Lower lobe of right lung (tissue), 2 donors: ENCODE data around the gene ISCU. TPM values are rescaled to one million over a fixed set of nuclear protein-coding genes. Genes with fewer than 3 reads are reported as not detected.
"Not testable (repeated sequence)": the region's sequence is repeated elsewhere in the genome, so short reads cannot be mapped to it uniquely, and the experiment has no call there.

ENCODE experiments used
- ATAC-seq, 2 donors: fragments of 200-7000 bp; cut with Tn5 transposase; one replicate each; pipeline ENCODE4 v1.9.1; 2020 to 2022; ENCODE audit warnings: mild to moderate bottlenecking in 2 of 2, moderate library complexity in 2 of 2
- DNase-seq: peaks from one replicate; pipeline ENCODE4 v3.0.0-alpha.2; 2020
- H3K27ac ChIP-seq: fragments of 200-600 bp; one replicate; pipeline ENCODE4 v1.8.0; 2022
- H3K27me3 ChIP-seq: fragments of 200-600 bp; one replicate; pipeline ENCODE4 v1.8.0; 2022; ENCODE audit warnings: low read depth
- H3K36me3 ChIP-seq: fragments of 200-600 bp; one replicate; pipeline ENCODE4 v1.8.0; 2022; ENCODE audit warnings: mild to moderate bottlenecking
- H3K4me1 ChIP-seq: fragments of 200-600 bp; one replicate; pipeline ENCODE4 v1.8.0; 2022
- H3K4me3 ChIP-seq: fragments of 200-600 bp; one replicate; pipeline ENCODE4 v1.8.0; 2022; ENCODE audit warnings: mild to moderate bottlenecking
- H3K9me3 ChIP-seq: fragments of 200-600 bp; one replicate; pipeline ENCODE4 v1.8.0; 2022
- intact Hi-C: fragments of 100-400 bp; cut with DNase I; formaldehyde crosslinking; loops from one replicate; pipeline ENCODE4 v1.11.0; 2022
- total RNA-seq: library from RNA; stranded (reverse); fragmentation: NEBNext Ultra II Directional; extraction: Animal tissue kit (Norgen Biotek cat#: 25700); gene quantifications from one replicate; pipeline ENCODE4 v1.2.1, GENCODE V29; 2021
- TF ChIP-seq, protein P1 (sequence below): fragments of 200-600 bp; IDR thresholded peaks from one replicate; pipeline ENCODE4 v1.8.0; 2022; ENCODE audit warnings: antibody characterized with exemption, mild to moderate bottlenecking
- donor health status: DM: no; HTN: yes; CAD: no; lungs with severe emphysema.

The ISCU gene
- total RNA-seq, 1 donor from 2014 or later = 133 TPM

DNA sequence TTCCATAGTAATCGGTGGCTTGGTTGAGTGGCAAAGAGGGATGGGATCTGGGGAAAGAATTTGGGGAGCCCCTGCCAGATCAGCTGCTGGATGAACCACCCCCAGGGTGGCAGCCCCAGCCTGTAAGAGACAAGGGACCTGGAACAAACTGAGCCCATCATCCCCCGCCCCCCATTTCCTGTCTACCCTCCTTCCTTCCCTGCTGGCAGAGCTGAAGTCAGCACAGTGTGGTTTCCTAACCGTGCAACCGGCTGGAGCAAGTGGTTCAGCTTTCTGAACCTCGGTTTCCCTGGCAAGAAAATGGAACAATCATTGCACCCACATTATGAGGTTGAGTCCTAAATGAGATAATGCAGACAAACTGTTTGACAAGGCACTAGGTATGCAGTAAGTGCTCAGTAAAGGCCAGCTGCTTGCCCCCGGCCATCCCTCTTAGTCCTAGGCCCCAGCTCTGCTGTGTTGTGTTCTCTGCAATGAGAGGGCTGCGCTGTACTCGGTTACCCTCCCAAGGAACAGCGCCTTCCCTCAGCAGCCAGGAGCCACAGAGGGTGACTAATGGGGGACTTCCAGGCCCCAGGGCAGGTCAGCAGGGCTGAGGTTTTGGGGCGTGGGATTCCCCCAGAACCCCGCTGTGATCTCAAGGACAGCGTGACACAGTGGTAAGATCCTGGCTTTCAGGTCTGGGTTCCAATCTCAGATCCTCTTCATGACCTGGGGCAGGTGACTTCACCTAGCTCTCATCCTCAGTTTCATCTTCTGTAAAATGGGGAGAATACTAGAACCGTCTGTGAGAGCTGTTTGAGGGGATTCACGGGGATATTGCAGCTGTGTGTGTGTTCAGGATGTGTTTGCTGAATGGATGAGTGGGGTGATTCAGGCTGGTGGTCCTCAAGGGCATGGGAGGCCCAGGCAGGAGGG, 54.8 kb downstream of the ISCU start:
- peaks cover 68% of the 10 kb centered on the region for H3K4me1 ChIP-seq
- intact Hi-C loops = no loop called here

GRCh38 chr12:108618079-108618952, 55.9 kb downstream of the ISCU start:
- H3K4me1 ChIP-seq = peaks cover 68% of the 10 kb centered on the region

More for the DNA sequence above, 54.8 kb downstream of the ISCU start:
- Histone ChIP-seq H3K4me3 (no peak overlapping the region), H3K9me3 (no peaks in the 10 kb centered on the region), H3K27me3 (no peaks in the 10 kb centered on the region), H3K27ac (peak overlapping the region; percentile 42), H3K36me3 (peaks cover 3% of the 10 kb centered on the region)
- ATAC-seq = peak; percentile 14 to 32
- TF ChIP-seq, protein P1, sequence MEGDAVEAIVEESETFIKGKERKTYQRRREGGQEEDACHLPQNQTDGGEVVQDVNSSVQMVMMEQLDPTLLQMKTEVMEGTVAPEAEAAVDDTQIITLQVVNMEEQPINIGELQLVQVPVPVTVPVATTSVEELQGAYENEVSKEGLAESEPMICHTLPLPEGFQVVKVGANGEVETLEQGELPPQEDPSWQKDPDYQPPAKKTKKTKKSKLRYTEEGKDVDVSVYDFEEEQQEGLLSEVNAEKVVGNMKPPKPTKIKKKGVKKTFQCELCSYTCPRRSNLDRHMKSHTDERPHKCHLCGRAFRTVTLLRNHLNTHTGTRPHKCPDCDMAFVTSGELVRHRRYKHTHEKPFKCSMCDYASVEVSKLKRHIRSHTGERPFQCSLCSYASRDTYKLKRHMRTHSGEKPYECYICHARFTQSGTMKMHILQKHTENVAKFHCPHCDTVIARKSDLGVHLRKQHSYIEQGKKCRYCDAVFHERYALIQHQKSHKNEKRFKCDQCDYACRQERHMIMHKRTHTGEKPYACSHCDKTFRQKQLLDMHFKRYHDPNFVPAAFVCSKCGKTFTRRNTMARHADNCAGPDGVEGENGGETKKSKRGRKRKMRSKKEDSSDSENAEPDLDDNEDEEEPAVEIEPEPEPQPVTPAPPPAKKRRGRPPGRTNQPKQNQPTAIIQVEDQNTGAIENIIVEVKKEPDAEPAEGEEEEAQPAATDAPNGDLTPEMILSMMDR = no peak
- DNase-seq = peak; percentile 64

GRCh38 chr12:108618953-108619274, 56.5 kb downstream of the ISCU start:
- H3K9me3 ChIP-seq, H3K27ac ChIP-seq, H3K4me3 ChIP-seq, DNase-seq, H3K27me3 ChIP-seq, intact Hi-C loops: not testable (repeated sequence)
- Histone ChIP-seq H3K4me1 (peaks cover 62% of the 10 kb centered on the region), H3K36me3 (peaks cover 14% of the 10 kb centered on the region)
- peak in 1 of 2 donors; percentile 49 for ATAC-seq

More at GRCh38 chr12:108618079-108618952, 55.9 kb downstream of the ISCU start:
- intact Hi-C loops = no loop called here
- DNase-seq (peak; percentile 88), ATAC-seq (peak; percentile 86 to 89)
- no peaks in the 10 kb centered on the region for H3K27me3 ChIP-seq
- H3K4me3 ChIP-seq = no peak overlapping the region
- H3K9me3 ChIP-seq = no peaks in the 10 kb centered on the region
- H3K36me3 ChIP-seq = peaks cover 13% of the 10 kb centered on the region
- TF ChIP-seq, protein P1 = peak; percentile 100
- no peak overlapping the region for H3K27ac ChIP-seq

Other genes starting within 250 kb of the ISCU start
- gene CMKLR1, start 223.3 kb upstream of the ISCU start, total RNA-seq = 25.6 TPM
- gene FICD, start 47.3 kb upstream of the ISCU start, total RNA-seq = 8.3 TPM
- gene SART3, start 1.4 kb upstream of the ISCU start, total RNA-seq = 42.8 TPM
- 13.4 TPM for gene TMEM119, start 35.5 kb downstream of the ISCU start, total RNA-seq
- 59.9 TPM for gene SELPLG, start 71.3 kb downstream of the ISCU start, total RNA-seq
- gene CORO1C, start 168.9 kb downstream of the ISCU start, total RNA-seq = 307 TPM